C4-2B (cell line): ENCODE data around the gene ERICH6B.

ENCODE experiments used
- CTCF ChIP-seq: fragments of 450-650 bp; conservative IDR thresholded peaks from 2 replicates; pipeline ENCODE4 v1.5.1; 2017; ENCODE audit warnings: mild to moderate bottlenecking
- ZFX ChIP-seq: fragments of 450-650 bp; IDR thresholded peaks from 2 replicates; pipeline ENCODE4 v1.6.1; 2017

GRCh38 chr13:45615501-45616101 lies at the start of gene ERICH6B:
- no peak for TF ChIP-seq CTCF
- no peak for TF ChIP-seq ZFX
